Kidney (tissue), 14 donors: ENCODE data around the gene NEDD9. TPM values are rescaled to one million over a fixed set of nuclear protein-coding genes. Genes with fewer than 3 reads are reported as not detected.

Source experiments
- DNase-seq, 5 donors: peaks; one replicate each; pipeline ENCODE4 v3.0.0-alpha.2; 2013 to 2020
- FAIRE-seq: peaks from 2 replicates; lab custom pipeline; 2012; peaks lifted over from hg19 to GRCh38; lab: Jason Lieb, UNC
- H3K27ac ChIP-seq, 2 donors: one replicate each; pipeline ENCODE4 v1.7.0; 2013; ENCODE audit warnings: low read depth in 2 of 2, low read length in 2 of 2, inconsistent platforms in 1 of 2
- H3K27me3 ChIP-seq: one replicate; pipeline ENCODE4 v1.7.1; 2013; ENCODE audit warnings: low read length, inconsistent platforms; ENCODE audit not compliant: control insufficient read depth, insufficient read depth
- H3K36me3 ChIP-seq, 3 donors: one replicate each; pipeline versions ENCODE4 v1.7.0 to v1.7.1; 2013; ENCODE audit warnings: low read length in 3 of 3, control low read depth in 1 of 3, inconsistent platforms in 1 of 3; ENCODE audit not compliant: insufficient read depth in 3 of 3, control insufficient read depth in 2 of 3
- H3K4me1 ChIP-seq, 3 donors: one replicate each; pipeline versions ENCODE4 v1.7.0 to v1.7.1; 2013; ENCODE audit warnings: low read length in 3 of 3, inconsistent platforms in 1 of 3, low read depth in 1 of 3; ENCODE audit not compliant: control insufficient read depth in 2 of 3, insufficient read depth in 2 of 3
- H3K4me3 ChIP-seq, 3 donors: one replicate each; pipeline versions ENCODE4 v1.7.0 to v1.8.1; 2013; ENCODE audit warnings: low read length in 3 of 3, control low read depth in 1 of 3, inconsistent platforms in 1 of 3
- H3K9ac ChIP-seq, 3 donors: one replicate each; pipeline versions ENCODE4 v1.7.0 to v1.7.1; 2013; ENCODE audit warnings: low read length in 3 of 3, control low read depth in 1 of 3, inconsistent platforms in 1 of 3
- H3K9me3 ChIP-seq, 3 donors: one replicate each; pipeline versions ENCODE4 v1.7.0 to v1.7.1; 2013; ENCODE audit warnings: low read length in 3 of 3, control low read depth in 1 of 3, inconsistent platforms in 1 of 3; ENCODE audit not compliant: control insufficient read depth in 2 of 3, insufficient read depth in 1 of 3
- CTCF ChIP-seq: IDR thresholded peaks from 3 replicates; pipeline ENCODE4 v1.5.1; 2012; ENCODE audit warnings: mild to moderate bottlenecking, moderate library complexity, borderline replicate concordance; ENCODE audit not compliant: insufficient read depth; ENCODE audit errors: extremely low read depth
- intact Hi-C: fragments of 100-400 bp; cut with DNase I; formaldehyde crosslinking; loops from one replicate; pipeline ENCODE4 v1.11.1; 2022
- polyA plus RNA-seq: library from polyadenylated mRNA; stranded (reverse); fragments of 350-450 nt; fragmentation: Illumina TruSeq; extraction: RNeasy Lipid Tissue Mini Kit (QIAGEN cat#74804); gene quantifications from one replicate; pipeline ENCODE4 v1.2.3, GENCODE V29; 2014; ENCODE audit warnings: low read depth, low replicate concordance; ENCODE audit not compliant: insufficient read depth
- total RNA-seq: library from RNA; stranded (reverse); fragmentation: NEBNext Ultra II Directional; extraction: Animal tissue kit (Norgen Biotek cat#: 25700); gene quantifications from one replicate; pipeline ENCODE4 v1.2.1, GENCODE V29; 2021
- donor health status: control.
- donor health status: control.
- donor health status: control.
- donor health status: control.
- donor health status: control.
- donor health status: DM: yes; HTN: yes; CAD: no.
- donor health status: Normal renal cell carcinoma (clear cell type).

Gene NEDD9
- total and polyA plus RNA-seq, 2 donors from 2014 or later: 19.2 to 101 TPM

- FAIRE-seq (no peak), DNase-seq (no peak)
- Histone ChIP-seq H3K9me3 (no peaks in the 10 kb centered on the region), H3K27ac (peak overlapping the region in 1 of 2 donors; percentile 10), H3K4me1 (peaks cover 12 to 45% (median 28%) of the 10 kb centered on the region in 3 donors), H3K9ac (no peak overlapping the region), H3K36me3 (peaks cover 0 to 16% (median 12%) of the 10 kb centered on the region in 3 donors), H3K27me3 (no peaks in the 10 kb centered on the region), H3K4me3 (no peak overlapping the region)
- TF ChIP-seq CTCF: no peak
- intact Hi-C loops: no loop called here
Observed at GRCh38 chr6:11198663-11199603, 33.5 kb downstream of the NEDD9 start.

GRCh38 chr6:11197850-11198249, 34.6 kb downstream of the NEDD9 start:
- Histone ChIP-seq H3K36me3 (peaks cover 0 to 20% (median 14%) of the 10 kb centered on the region in 3 donors), H3K9ac (no peak overlapping the region), H3K4me1 (peaks cover 9 to 38% (median 25%) of the 10 kb centered on the region in 3 donors), H3K9me3 (no peaks in the 10 kb centered on the region), H3K27ac (peak overlapping the region in 1 of 2 donors; percentile 65), H3K4me3 (no peak overlapping the region), H3K27me3 (no peaks in the 10 kb centered on the region)
- intact Hi-C loops: no loop called here
- no peak for DNase-seq
- no peak for FAIRE-seq
- TF ChIP-seq CTCF: no peak

GRCh38 chr6:11197175-11197536, 35.3 kb downstream of the NEDD9 start:
- Histone ChIP-seq H3K9ac (peak overlapping the region in 1 of 3 donors; percentile 17), H3K27ac (peak overlapping the region; percentile 65 to 66), H3K4me1 (peaks cover 9 to 31% (median 25%) of the 10 kb centered on the region in 3 donors), H3K27me3 (no peaks in the 10 kb centered on the region), H3K4me3 (peak overlapping the region in 1 of 3 donors; percentile 19), H3K9me3 (no peaks in the 10 kb centered on the region), H3K36me3 (peaks cover 0 to 20% (median 17%) of the 10 kb centered on the region in 3 donors)
- no peak for TF ChIP-seq CTCF
- intact Hi-C loops: no loop called here
- DNase-seq: peak in 3 of 5 donors; percentile 38 to 88 (median 81)
- no peak for FAIRE-seq
